ENCODE results near the gene MAPK8IP3. TPM values are rescaled to one million over a fixed set of nuclear protein-coding genes. Genes with fewer than 3 reads are reported as not detected.

The MAPK8IP3 gene
- total RNA-seq, 1 donor: 179 TPM

GRCh38 chr16:1771188-1771863 lies 65.3 kb downstream of the MAPK8IP3 start, which contains the start of gene NME3:
NME3 (minus strand) TSS chr16:1771543; CDS start chr16:1771534, 9 bp downstream.
- DNase-seq (ENCODE audit: low read depth in 2 of 3, low spot score in 2 of 3): peak; percentile 43 to 60 (median 54)

DNA sequence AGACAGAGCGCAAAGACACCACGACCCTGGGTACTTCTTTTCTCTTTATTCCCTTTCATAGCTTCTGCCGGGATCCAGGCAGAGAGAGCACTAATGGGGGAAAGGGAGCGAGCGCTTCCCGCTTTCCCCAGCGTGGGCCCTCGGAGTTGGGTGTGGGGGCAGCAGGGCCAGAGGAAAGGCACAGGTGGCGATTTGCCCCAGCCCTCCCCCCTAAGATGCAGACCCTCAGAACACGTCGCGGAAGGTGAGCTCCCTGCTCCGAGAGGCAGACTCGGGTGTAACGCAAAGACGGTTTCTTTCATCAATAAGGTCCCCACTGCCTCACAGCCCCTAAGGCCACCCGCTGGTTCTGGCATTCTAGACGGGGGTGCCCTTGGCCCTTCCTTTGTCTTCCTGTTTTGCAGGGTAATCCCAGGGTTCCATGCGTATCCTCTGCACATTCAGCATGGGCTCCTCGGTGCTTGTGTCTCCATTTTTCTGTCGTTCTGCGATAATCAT lies 65.9 kb downstream of the MAPK8IP3 start:
- no peak for DNase-seq (ENCODE audit: low read depth in 2 of 3, low spot score in 2 of 3)

DNA sequence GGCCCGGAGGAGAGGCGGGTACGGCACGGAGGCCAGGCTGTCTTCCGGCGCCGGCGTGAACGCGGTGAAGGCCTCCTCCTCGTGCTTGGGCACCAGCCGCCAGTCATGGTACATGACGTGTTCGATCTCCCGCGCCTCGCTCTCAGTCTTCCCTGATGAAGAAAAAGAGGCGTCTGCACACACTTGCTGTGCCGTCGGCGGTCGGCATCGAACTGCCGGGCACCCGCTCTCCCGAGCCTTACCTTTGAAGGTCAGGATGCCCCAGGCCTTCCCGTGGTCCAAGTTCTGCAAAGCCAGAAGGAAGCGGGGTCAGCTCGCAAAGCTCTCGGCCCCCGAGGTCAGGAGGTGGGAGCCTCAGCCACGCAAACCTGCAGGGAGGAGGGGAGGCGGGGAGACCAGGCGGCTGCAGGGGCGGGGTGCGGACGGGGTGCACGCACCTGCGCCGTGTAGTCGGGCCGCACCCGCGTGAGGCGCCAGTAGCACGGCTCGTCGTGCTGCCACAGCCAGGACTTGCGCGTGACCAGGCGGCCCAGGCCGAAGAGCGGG lies 66.4 kb downstream of the MAPK8IP3 start, which contains the start of gene EME2:
Gene EME2, plus strand, starts transcription at position 449 of the 546 bp plus-strand sequence. CDS start 418 bp downstream, outside the sequence.
- DNase-seq (ENCODE audit: low read depth in 2 of 3, low spot score in 2 of 3): peak in 1 of 3 donors; percentile 12

DNA sequence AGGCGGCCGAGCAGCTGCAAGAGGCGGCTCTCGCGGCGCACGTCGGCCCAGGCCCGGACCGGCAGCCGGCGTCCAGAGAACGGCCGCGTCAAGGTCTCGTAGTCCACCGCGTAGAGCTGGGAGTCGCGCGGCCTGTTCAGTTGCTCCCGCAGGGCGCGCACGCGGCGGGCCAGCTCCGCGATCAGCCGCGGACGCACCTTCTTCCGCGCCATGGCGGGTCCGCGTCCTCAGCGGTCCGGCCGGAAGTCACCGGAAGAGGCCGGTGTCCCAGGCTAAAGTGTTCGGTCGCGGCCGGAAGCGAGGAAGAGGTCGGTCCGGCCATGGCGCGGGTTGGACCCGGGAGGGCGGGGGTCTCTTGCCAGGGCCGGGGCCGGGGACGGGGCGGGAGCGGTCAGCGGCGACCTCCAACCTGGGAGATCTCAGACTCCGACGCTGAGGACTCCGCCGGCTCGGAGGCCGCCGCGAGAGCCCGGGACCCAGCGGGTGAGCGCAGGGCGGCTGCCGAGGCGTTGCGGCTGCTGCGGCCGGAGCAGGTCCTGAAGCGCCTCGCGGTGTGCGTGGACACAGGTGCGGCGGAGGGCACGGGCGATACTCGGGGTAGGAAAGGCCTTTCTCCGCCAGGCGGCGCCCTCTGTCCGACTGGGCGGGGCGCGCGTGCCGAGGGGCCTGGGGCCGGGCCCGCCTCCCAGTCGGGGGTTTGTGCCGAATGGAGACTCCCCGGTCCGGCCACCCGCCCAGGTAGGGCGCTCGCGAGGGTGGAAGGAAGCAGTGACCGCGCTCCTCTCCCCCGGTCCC lies 67.1 kb downstream of the MAPK8IP3 start, which contains the start of gene MRPS34:
Gene MRPS34, minus strand, starts transcription at position 227 of the 795 bp plus-strand sequence. Its CDS starts 15 bp downstream, at position 212.
- peak; percentile 64 to 88 (median 80) for DNase-seq (ENCODE audit: low read depth in 2 of 3, low spot score in 2 of 3)

- DNase-seq (ENCODE audit: low read depth in 2 of 3, low spot score in 2 of 3): peak in 2 of 3 donors; percentile 30 to 48
Observed at GRCh38 chr16:1773703-1774447, 67.9 kb downstream of the MAPK8IP3 start.

GRCh38 chr16:1774448-1774780 lies 68.4 kb downstream of the MAPK8IP3 start:
- no peak for DNase-seq (ENCODE audit: low read depth in 2 of 3, low spot score in 2 of 3)

- no peak for DNase-seq (ENCODE audit: low read depth in 2 of 3, low spot score in 2 of 3)
Observed at GRCh38 chr16:1775006-1775845, 69.2 kb downstream of the MAPK8IP3 start.

DNA sequence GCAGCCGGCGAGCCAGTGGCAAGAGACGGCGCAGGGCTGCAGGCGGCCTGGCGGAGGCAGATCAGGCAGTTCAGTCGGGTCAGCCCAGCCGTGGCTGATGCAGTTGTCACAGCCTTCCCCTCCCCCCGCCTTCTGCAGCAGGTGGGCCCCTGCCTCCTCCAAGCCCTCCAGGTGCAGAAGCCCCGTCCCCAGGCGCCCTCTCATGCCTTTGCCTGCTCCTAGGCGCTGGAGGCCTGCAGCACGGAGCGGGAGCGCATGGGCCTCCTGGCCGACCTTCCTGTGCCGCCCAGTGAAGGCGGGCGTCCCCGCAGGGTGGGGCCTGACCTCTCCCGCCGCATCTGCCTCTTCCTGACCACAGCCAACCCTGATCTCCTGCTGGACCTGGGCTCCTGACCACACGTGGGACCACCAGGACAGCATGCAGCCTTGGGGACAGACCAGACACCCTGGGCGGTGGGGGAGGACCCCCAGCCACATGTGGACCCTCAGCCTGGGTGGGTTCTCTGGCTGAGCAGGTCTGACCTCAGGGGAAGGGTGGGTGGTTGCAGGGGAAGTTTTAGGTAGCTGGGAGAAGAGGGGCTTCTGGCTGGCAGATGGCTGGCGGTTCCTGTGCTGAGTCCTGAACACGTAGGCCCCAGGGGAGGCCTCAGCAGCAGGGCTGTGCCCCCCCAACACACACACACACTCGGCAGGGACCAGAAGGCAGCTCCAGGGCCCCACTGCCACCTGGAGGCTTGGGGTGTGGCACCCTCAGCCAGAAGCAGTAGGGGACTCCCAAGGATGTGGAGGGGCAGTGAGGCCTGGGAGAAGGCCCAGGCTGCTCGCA lies 70.1 kb downstream of the MAPK8IP3 start:
- DNase-seq (ENCODE audit: low read depth in 2 of 3, low spot score in 2 of 3): no peak

GRCh38 chr16:1776672-1776955 lies 70.6 kb downstream of the MAPK8IP3 start:
- no peak for DNase-seq (ENCODE audit: low read depth in 2 of 3, low spot score in 2 of 3)

DNA sequence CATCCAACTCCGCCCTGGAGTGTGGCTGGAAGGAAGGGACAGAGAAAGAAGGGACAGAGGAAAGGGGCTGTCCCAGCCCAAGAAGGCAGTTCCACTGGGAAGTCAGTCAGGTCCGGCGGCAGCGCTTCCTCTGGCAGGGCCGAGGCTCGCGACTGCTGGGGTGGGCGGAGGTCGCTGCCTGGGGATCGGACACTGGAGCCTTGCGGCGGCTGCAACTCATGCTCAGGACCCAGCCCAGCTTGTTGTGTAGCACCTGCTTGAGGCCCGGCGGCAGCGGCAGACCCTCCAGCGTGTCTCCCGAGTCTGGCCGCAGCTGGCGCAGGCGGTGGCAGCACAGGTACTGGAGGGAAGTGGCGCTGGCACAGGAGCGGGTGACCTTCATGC lies 71.0 kb downstream of the MAPK8IP3 start:
- DNase-seq (ENCODE audit: low read depth in 2 of 3, low spot score in 2 of 3): no peak

- DNase-seq (ENCODE audit: low read depth in 2 of 3, low spot score in 2 of 3): no peak
Observed at GRCh38 chr16:1777375-1778199, 71.6 kb downstream of the MAPK8IP3 start.

DNA sequence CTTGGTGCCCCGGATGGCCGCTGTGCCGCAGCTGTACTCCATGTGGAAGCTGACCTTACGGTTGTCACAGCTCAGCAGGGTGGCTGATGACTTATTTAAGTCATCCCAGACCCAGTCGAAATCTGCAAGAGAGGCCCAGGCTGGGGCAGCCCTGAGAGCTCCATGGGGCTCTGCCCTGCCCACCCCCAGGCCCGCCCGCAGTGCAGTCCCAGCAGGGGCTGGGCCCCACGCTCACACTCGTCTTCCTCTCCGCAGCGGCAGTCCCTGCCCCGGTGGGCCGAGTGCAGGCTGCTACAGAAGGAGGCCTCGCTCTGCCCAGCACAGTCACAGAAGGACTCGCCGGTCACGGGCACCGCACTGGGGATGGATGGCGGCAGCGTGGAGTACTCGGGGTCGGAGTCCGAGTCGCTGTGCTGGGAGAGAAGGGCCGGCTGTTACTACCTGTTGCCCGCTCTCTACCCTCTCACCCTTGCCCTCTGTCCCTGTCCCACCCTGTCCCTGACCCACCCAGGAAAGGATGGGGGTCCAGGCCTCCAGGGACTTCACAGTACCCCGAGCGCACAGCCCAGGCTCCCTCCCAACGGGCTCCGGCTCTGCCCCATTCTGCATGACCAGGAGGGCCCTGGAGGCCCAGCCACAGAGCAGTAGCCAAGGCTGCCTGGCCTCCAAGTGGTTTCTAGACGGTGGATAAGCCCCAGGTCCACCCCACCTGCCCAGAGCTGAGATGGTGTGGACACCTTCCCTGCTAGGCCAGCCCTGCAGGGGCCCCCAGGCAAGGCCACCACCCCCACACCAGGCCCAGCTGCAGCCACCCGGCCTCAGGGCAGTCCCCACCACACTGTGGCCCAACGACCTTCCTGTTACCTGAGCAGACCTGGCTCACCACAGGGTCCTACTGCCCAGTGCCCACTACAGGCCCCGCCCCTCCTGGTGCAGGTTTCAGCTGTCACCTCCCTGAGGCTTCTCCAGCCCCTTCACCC lies 72.5 kb downstream of the MAPK8IP3 start:
- no peak for DNase-seq (ENCODE audit: low read depth in 2 of 3, low spot score in 2 of 3)

- DNase-seq (ENCODE audit: low read depth in 2 of 3, low spot score in 2 of 3): no peak
Observed at GRCh38 chr16:1779234-1779701, 73.3 kb downstream of the MAPK8IP3 start.

- no peak for DNase-seq (ENCODE audit: low read depth in 2 of 3, low spot score in 2 of 3)
Observed at GRCh38 chr16:1779741-1780676, 74.0 kb downstream of the MAPK8IP3 start.

DNA sequence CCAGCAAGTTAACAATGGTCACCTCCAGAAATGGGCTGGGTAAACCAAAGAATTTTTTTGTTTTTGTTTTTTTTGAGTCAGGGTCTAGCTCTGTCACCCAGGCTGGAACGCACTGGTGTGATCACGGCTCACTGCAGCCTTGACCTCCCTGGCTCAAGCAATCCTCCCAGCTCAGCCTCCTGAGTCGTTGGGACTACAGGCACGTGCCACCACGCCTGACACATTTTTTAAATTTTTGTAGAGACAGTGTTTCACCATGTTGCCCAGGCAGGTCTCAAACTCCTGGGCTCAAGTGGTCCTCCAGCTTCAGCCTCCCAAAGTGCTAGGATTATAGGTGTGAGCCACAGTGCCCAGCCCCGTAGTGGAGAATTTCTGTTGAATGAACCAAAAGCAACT lies 74.7 kb downstream of the MAPK8IP3 start:
- no peak for DNase-seq (ENCODE audit: low read depth in 2 of 3, low spot score in 2 of 3)

DNA sequence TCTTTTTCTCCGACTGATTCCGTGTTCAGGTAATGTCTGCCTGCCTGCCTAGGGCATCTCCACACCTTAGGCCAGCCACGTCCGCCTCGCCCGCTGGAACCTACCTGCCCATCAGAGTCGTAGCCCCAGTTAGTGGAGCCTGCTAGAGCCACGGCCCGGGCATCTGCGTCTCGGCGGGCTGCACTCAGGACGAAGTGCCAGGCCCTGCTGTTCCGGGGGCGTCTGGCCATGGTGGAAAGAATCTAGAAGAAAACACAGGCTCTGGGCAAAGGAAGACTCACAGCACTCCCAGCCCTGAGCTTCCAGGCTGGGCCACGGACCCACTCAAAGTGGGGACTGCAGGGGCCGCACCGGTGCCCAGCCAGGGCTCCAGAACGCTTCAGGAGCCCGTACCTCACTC lies 75.3 kb downstream of the MAPK8IP3 start:
- no peak for DNase-seq (ENCODE audit: low read depth in 2 of 3, low spot score in 2 of 3)

All from hematopoietic multipotent progenitor cell (in vitro differentiated cells).